Activated CD4-positive, alpha-beta T cell treated with anti-CD3 and anti-CD28 coated beads for 24 hours (primary cell): ENCODE data around the gene IGF2BP1.
"Not testable (repeated sequence)": the region's sequence is repeated elsewhere in the genome, so short reads cannot be mapped to it uniquely, and the experiment has no call there.

Experiments
- DNase-seq, 2 donors: peaks; one replicate each; pipeline ENCODE4 v3.0.0-alpha.2; 2020; ENCODE audit warnings: low read depth in 2 of 2

IGF2BP1 gene

DNA sequence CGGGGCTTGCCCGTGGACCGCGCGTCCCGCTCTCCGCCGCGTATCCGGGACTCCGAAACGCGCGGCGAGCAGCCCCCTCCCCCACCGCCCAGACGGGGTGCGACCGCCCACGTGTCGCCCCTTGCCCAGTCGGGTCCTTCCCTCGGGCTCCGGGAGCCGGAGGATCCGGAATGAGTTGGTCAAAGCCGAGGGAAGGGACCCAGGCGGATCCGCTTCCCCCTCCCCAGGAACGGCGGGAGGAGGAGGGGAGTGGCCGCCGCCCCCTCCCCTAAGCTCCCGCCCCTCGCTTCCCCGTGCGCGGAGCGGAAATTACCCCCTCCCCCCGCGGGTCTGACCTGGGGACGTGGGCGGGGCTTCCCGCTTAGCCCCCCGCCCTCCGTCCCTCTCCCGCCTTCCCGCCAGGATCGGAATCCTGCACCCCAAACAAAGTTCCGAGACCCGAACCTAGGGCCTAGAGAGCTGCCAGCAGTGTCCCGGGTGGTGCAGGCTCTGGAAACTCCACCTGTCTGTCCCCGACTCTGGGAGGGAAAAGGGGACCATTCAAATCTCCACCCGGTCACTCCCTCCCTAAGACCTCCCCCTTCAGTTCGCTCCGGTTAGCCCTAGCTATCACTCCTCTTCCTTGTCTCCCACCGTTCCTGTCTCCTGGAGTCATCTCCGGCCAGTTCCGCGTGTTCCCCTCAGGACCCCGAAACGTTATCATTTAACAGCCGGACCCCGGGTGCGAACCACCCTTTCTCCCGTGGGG lies 1.0 kb upstream of the IGF2BP1 start:
- DNase-seq = no peak

DNA sequence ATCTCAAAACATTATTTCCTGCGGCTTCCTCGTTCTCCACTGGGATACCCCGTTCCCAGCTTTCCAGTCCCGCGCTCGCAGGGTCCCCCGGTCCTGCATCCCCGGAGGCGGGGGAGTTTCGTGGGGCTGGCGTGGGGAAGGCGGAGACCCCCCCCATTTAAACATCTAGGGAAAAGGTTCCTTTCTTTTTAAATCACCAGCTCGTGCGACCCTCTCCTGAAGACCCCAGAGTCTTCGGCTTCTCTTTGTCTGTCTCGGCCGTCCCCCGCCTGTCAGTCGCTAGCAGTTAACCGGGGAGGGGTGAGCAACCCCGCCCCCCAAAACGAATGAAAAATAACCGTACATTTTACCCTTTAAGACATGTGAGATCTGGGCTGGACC lies 473 bp upstream of the IGF2BP1 start:
- no peak for DNase-seq

DNA sequence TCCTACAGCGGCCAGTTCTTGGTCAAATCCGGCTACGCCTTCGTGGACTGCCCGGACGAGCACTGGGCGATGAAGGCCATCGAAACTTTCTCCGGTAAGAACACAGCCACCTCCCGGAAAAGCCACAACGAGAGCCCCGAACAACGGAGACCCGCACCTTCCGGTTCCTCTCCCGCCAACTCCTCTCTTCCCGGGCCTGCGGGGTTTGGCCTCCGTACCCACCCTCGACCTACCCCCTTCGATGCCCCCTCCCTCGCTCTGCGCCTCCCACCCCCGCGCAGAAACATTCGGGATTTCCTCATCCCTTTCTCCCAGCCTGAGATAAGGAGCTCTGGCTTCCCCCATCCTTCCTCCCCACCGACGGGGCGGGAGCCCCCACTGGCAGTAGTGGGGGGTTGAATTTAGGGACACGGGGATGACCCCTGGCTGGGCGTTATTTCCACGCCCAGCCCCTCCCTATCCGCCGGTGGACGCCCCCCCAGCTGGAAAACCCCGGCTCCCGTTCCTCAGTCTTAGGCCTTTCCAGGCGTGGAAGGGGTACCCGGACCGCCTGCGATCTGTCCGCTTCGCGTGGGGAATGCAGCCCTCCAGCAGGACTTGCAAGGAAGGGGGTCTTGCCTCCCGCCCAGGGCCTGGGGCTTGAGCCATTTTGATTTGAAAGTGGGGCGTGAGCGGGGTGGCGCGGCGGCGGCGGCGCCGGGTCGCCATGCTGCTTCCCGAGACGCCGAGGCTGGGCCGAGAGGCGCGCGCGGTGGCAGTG lies 822 bp downstream of the IGF2BP1 start:
- no peak for DNase-seq

DNA sequence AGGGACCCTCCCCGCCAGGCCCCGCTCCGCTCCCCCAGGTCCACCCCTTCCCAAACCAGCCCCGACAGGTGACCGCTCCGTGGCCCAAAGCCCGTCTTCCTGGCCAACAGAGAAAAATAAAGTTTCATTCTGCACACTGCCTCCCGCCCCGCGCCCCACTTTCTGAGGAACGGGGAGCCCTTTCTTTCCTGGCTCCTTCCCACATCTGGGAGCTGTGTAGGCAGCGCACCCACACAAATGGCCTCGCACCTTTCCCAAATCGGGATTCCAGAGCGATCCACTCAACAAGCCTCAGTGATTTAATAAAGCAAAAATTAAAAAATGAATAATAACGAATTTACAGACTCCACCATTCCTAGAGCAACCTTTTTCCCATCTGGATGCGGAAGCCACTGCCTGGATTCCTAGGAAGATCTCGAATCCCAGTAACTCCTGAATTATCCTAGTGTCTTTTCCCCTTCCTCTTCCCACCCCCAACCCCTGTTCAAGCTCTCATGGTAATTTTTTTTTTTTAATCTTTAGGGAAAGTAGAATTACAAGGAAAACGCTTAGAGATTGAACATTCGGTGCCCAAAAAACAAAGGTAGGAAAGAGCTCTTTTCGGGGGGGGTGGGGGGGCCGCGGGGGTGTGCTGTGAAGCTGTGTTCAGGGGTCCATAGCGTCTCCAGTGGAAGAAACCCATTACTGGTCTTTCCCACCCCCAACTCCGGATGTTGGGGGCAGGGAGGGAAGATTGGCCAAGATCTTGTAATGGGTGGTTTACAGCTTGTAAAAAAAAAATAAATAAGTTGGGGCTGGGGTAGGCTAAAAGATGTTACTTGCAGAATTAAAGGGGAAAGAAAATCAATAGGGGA lies 1.6 kb downstream of the IGF2BP1 start:
- DNase-seq = no peak

DNA sequence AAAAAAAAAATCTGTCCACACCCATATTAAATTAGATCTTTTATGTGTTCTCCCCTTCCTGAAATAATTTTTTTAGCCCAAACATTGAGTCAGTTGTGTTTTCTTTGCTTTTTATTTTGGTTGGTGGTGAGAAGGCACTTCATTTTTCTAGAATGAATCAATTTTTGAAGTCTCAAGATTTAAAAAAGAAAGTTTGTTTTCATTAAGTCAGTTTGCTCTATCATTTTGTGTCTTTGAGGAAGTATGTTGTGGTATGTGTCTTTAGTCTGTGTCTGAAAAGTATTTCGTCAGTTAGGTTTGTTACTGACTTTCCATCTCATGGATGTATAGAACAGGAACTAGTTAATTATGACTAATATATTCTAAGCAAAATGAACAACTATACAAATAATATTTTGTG lies 3.8 kb downstream of the IGF2BP1 start:
- DNase-seq = no peak

DNA sequence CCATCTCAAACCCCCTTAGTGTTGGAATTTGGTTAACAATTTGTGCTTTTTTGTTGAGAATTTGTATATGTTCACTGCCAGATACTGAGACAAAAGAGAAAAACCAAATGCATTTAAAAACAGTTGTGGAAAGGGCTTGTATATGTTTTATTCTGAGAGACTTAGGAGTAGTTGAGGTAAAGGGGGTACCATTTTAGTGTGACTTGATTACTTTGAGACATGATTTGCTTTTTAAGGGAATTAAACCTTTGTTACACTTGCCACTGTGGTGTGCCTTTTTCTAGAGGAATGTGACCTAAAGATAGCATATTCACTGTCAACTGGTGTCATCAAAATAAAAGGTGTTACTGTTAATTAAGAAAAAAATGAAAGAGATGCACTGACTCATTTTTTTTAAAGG lies 4.5 kb downstream of the IGF2BP1 start:
- no peak for DNase-seq

DNA sequence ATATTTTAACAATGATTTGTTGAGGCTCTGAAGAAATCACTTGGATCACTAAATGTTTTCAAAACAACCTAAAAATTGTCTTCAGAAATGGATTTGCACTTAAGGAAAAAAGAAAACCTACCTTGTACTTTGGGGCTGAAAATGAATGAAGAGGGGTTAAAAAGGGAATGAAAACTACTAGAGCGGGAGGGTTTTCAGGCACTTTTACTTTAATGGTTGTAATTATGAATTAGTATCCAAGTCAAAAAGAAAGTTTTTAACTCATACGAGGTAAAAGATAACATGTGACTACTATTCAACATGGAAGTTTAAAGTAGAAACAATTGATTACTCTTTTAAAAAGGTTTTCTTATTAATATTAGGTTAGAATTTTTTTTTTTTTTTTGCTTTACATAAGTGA lies 5.1 kb downstream of the IGF2BP1 start:
- no peak for DNase-seq

DNA sequence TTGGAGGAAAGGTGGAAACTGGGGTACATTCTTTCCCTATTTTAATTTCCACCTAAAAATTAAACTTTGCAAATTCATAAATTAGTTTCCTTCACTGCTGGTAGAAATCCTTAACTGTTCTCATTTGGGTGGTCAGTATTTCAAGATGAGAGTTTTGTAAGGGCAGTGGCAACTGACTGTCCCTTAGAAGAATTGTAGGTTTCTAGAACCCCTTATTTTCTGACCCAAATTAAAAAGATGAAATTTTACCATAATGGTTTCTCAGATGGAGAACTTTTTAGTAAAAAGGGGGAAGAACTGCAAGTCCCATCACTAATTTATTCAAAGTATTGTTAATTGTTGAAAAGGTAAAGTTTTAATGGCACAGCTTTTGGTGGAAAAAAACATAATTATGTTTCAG lies 5.6 kb downstream of the IGF2BP1 start:
- DNase-seq = no peak

DNA sequence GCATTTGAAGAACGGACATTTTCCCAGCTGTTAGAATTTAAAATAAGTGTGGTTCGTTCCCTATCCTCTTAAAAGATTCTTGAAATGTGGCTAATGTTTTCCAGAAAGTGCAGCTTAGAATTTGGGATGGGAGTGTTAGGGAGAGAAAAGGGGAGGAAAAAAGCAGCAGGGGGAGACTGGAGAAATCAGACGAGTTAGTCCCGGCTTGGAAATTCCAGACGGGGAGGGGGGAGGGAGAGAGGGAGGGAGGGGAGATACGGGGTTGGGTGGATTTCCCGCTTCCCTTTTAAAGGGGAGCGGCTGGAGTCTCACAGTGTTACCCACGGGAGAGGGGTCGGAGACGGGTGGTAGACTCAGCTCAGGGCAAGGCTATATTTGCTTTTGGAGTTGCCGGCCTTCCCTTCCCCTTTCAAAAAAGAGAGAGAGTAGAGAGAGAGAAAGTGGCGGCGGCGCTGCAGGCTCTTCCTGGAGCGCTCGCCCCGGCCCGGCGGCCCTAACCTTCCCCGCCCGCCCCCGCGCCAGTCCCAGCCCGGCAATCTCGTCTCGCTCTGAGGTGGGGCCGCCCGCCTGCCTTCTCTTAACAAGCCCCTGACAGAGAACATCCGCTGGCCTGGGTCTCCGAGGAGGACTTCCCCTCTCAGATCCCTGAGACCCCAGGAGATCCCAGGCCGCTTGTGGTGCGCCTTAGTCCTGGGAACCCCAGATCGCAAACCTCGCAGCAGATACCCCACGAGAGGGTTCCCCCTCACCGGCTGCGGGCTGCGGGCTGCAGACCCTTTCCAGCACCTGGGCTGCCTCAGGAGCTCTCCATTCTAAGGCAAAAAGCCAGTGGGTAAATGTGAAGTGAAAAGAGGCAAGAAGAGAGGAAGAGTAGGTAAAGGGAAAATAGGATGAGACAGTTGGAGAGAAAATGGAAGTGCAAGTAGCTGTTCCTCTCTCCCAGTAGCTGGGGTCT lies 6.6 kb downstream of the IGF2BP1 start:
- no peak for DNase-seq

DNA sequence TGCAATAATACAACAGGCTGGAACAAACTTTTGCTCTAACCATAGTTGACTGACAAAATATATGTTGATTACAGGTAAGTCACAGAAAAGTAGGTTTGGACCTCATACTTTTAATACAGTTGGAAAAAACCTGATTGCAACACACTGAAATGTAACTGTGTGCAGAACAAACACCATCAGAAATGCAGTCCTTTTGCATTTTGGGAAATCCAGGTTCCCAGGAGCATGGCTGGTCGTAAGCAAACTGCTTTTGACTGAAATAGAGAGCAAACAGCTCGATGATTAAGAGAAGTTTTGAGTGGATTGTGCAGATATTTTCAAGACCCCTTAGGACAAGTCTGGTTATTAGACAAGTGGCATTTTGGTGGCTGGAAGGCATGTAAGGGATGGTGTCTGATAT lies 8.0 kb downstream of the IGF2BP1 start:
- no peak for DNase-seq

DNA sequence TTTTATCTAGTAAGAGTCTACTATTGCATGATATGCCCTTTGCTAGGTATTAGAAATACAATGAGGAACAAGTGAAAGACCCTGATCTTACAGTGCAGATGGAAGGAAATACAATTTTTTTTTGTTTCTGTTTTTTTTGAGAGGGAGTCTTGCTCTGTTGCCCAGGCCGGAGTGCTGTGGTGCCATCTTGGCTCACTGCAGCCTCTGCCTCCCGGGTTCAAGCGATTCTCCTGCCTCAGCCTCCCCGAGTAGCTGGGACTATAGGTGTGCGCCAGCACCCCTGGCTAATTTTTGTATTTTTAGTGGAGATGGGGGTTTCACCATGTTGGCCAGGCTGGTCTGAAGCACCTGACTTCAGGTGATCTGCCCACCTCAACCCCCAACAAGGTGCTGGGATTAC lies 11.7 kb downstream of the IGF2BP1 start:
- not testable (repeated sequence) for DNase-seq

DNA sequence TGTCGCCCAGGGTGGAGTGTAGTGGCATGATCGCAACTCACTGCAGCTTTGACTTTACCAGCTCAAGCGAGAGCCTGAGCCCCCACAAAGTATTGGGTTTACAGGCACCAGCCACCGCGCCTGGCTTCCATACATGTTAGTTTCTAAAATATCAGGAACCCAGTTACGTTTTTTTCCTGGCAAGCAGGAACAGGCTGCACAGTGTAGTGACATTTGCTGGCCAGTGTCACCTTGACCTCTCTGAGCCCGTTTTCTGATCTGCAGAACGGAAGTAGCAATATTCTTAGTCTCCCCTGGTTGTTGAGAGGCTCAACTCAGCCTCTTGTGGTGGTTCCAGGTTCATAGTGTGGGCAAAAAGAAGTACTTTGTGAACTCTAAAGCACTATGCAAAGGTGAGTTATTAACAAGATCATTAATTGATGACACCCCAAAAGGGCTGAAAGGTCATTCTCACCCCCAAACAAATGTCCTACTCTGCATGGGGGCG lies 15.6 kb downstream of the IGF2BP1 start:
- DNase-seq = no peak

DNA sequence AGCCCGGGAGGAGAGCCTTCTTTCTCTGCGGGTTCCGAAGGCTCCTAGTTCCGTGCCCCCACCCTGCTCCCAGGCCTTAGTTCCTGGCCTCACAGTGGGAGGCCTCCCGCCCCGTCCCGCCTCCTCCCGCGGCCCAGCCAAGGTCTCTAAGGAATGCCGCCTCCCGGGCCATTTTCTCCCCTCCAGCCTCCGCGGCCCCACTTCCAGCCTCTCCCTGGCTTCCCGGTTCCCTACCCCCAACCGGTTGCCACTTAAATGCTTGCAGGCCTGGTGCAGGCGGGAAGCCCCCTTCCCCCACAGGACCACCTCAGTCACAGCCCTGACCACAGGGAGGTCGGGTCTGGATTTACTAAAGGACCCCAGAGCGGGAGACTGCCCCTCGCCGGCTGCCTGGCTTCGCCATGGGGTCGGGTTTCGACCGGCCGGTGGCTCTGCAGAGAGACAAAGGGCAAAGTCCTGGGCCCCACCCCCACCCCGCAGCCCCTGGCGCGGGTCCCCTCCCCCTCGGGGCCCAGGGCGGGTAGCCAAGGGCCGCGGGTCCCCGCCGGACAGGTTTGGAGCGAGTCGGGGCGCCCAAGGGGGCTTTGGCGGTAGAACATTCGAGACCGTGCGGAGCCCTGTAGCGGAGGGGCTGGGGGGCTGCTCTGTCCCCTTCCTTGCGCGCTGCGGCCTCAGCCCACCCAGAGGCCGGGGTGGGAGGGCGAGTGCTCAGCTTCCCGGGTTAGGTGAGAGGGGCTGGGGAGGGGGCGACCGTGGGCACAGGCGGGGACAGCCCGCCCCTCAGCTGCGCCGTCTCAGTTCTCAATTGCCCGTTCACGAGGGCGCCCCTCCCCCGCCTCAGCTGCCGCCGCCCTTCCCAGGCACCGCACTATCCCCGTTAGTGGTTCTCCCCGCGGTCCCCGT lies 16.4 kb downstream of the IGF2BP1 start:
- DNase-seq = no peak

DNA sequence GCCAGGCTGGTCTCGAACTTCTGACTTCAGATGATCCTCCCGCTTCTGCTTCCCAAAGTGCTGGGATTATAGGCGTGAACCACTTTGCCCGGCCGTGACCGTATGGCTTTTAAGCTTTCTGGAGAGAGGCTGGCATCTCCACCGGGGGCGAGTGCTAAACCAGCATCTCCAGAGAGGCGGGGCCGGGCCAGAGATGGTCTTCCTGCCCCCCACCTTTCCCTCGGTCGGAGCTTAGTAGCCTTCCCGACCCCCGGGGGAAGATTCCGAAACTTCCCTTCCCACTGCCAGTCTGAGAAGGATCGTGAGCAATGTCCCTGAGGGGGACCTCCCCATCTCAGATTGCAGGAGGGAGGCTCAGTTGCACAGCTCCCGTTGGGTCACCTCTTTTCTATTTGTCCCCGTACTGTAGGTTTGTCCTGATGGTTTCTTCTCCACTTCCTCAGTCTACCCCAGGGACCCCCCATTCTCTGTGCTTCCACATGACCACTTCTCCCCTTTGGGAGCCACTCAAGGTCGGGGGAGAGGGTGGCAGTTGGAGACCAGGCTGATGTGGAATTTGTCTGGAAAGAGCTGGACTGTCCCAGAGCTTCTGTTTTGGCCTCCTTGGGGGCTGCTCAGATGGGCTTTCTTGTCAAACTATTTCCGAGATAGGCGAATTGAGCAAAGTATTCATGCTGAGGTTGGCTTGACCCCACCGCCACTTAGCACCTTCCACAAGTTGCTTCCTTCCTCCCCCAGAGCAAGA lies 18.2 kb downstream of the IGF2BP1 start:
- DNase-seq = no peak

DNA sequence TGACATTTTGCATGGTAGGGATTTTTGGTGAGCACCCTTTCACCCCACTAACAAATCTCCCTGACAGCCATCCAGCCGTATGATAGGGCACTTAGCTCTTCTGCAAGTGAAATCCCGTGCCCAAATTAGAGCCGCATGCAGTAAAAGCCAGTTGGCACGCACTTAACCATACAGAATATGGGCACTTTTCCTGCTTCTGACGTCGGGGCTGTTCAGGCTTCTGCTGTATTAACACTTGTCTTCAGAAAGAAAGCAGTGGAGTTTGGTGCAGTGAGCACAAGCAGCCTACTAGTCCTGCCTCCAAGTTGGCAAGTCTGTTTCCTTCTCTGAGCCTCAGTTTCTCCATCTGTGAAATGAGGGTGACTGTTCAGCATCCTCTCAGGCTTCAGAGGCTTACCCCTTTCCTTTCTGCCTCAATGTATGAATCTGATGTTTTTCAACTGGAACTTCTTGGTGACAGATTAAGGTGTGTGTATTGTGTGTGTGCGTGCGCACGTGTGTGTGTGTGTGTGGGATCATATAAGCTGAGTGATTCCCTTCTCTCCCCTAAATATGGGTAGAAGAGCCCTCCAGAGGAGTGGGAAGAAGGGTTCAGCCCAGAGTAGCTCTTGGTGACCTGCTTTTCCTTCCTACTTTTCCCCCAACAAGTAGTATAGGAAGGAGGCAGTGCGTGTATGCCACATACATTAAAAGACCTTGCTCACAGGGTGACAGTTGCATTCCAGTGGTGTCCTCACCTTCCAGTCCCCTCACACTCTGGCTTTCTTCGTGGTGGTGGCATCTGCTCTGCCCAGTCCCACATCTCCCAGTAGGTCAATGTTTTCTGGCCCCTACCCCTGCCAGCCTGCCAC lies 19.0 kb downstream of the IGF2BP1 start:
- no peak for DNase-seq

DNA sequence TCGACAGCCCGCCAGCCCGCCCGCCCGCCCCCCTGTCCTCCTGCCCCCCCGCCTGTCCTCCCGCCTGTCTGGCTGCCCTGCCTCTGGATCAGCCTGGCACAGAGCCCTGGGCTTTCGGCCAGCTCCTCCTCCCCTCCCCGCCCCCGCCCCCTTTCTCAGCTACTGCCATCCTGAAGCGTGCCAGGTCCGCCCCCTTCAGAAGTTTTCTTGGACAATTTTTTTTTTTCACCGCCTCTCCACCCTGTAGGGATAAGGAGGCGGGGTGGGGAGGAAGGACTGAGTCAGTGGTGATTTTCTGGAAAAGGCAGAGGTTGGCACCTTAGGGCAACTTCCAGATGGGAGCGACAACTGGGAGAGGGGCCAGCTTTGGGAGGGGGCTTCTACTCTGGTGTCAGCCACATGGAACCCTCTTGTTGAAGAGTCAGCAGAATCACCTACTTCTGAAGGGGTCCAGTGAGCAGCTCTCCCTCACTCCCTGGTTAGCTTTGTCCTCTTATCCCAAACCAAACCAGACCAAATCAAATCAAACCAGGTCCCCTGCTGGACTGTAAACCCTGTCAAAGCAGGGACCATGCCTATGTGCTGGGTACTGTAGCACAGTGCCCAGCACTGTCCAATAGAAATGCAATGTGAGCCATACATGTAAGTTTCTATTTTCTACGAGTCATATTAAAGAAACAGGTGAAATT lies 19.7 kb downstream of the IGF2BP1 start:
- DNase-seq = no peak

DNA sequence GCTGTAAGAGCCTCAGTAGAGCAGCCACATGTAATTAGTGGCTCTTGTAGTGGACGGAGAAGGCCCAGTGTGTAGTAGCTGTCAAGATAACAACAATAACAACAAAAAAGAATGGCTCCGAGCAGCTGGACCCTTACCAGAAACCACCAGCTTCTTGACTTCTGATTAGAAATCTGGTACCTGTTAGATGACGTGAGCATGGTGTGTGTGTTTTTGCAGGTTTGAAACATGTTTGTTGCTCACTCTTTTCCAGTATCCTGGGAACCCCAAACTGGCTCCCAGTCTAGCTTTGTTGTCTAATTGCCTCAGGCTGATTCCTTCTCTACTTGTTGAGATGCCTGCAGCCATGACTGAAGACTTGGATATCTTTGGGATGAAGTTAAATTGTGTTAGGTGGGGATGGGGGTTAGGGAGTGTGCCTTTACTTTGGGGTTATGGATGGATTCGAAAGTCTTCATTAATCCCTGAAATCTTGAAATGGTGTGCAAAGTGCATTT lies 21.0 kb downstream of the IGF2BP1 start:
- DNase-seq = no peak

DNA sequence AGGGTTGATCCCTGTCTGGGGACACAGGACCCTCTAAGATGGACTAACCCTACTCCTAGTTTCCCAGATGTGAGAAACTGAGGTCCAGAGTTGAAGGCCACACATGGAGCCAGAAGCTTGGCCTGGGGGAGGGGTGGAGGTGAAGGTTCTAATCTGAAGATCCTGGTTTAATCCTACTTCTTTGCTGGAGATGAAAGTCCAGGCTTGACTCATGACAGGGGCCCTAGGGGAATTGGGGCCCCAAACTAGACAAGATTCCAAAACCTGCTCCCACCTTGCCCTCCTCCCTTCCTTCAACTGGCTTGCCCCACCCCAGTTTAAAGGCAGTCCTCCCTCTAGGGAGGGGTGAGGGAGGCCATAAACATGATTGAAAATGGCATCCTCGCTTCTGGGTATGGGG lies 21.6 kb downstream of the IGF2BP1 start:
- DNase-seq = no peak
